ENCODE data around the gene WNT6. TPM values are rescaled to one million over a fixed set of nuclear protein-coding genes. Genes with fewer than 3 reads are reported as not detected.
"Not testable (repeated sequence)": the region's sequence is repeated elsewhere in the genome, so short reads cannot be mapped to it uniquely, and the experiment has no call there.

The WNT6 gene
- polyA plus RNA-seq, 3 donors, result 0.36 to 0.61 (median 0.43) TPM

- no peak for DNase-seq
Measured at GRCh38 chr2:218829868-218830451, 29.6 kb upstream of the WNT6 start.

GRCh38 chr2:218830526-218831306, 28.9 kb upstream of the WNT6 start:
- DNase-seq, result no peak

- DNase-seq, result no peak
Measured at GRCh38 chr2:218831378-218831990, 28.1 kb upstream of the WNT6 start, which contains the start of gene PRKAG3. PRKAG3 (minus strand) TSS chr2:218831803.

GRCh38 chr2:218832081-218832480, 27.5 kb upstream of the WNT6 start:
- DNase-seq, result no peak

- no peak for DNase-seq
Measured at GRCh38 chr2:218832520-218832919, 27.1 kb upstream of the WNT6 start.

GRCh38 chr2:218833023-218833609, 26.5 kb upstream of the WNT6 start:
- no peak for DNase-seq

- DNase-seq, result no peak
Measured at GRCh38 chr2:218834685-218835084, 24.9 kb upstream of the WNT6 start.

GRCh38 chr2:218837495-218837894, 22.1 kb upstream of the WNT6 start:
- no peak for DNase-seq

- no peak for DNase-seq
Measured at GRCh38 chr2:218839430-218839829, 20.2 kb upstream of the WNT6 start.

GRCh38 chr2:218839888-218840287, 19.7 kb upstream of the WNT6 start:
- no peak for DNase-seq

GRCh38 chr2:218844334-218844733, 15.3 kb upstream of the WNT6 start:
- not testable (repeated sequence) for DNase-seq

GRCh38 chr2:218846963-218847362, 12.6 kb upstream of the WNT6 start:
- not testable (repeated sequence) for DNase-seq

- no peak for DNase-seq
Measured at GRCh38 chr2:218849721-218850120, 9.9 kb upstream of the WNT6 start.

GRCh38 chr2:218850796-218851195, 8.8 kb upstream of the WNT6 start:
- DNase-seq, result no peak

- no peak for DNase-seq
Measured at GRCh38 chr2:218851286-218851685, 8.3 kb upstream of the WNT6 start.

- DNase-seq, result peak; percentile 62
Measured at GRCh38 chr2:218852911-218853667, 6.5 kb upstream of the WNT6 start.

- no peak for DNase-seq
Measured at GRCh38 chr2:218853766-218854165, 5.8 kb upstream of the WNT6 start.

GRCh38 chr2:218854860-218855259, 4.7 kb upstream of the WNT6 start:
- DNase-seq, result no peak

GRCh38 chr2:218855305-218856166, 4.1 kb upstream of the WNT6 start:
- DNase-seq, result no peak

- DNase-seq, result no peak
Measured at GRCh38 chr2:218856167-218856895, 3.3 kb upstream of the WNT6 start.
